Kidney (tissue), 14 donors: Measurements from ENCODE around the gene ZNF469. TPM values are rescaled to one million over a fixed set of nuclear protein-coding genes. Genes with fewer than 3 reads are reported as not detected.

Experiments
- DNase-seq, 5 donors: peaks; one replicate each; pipeline ENCODE4 v3.0.0-alpha.2; 2013 to 2020
- FAIRE-seq: peaks from 2 replicates; lab custom pipeline; 2012; peaks lifted over from hg19 to GRCh38; lab: Jason Lieb, UNC
- H3K27ac ChIP-seq, 2 donors: one replicate each; pipeline ENCODE4 v1.7.0; 2013; ENCODE audit warnings: low read depth in 2 of 2, low read length in 2 of 2, inconsistent platforms in 1 of 2
- H3K27me3 ChIP-seq: one replicate; pipeline ENCODE4 v1.7.1; 2013; ENCODE audit warnings: low read length, inconsistent platforms; ENCODE audit not compliant: control insufficient read depth, insufficient read depth
- H3K36me3 ChIP-seq, 3 donors: one replicate each; pipeline versions ENCODE4 v1.7.0 to v1.7.1; 2013; ENCODE audit warnings: low read length in 3 of 3, control low read depth in 1 of 3, inconsistent platforms in 1 of 3; ENCODE audit not compliant: insufficient read depth in 3 of 3, control insufficient read depth in 2 of 3
- H3K4me1 ChIP-seq, 3 donors: one replicate each; pipeline versions ENCODE4 v1.7.0 to v1.7.1; 2013; ENCODE audit warnings: low read length in 3 of 3, inconsistent platforms in 1 of 3, low read depth in 1 of 3; ENCODE audit not compliant: control insufficient read depth in 2 of 3, insufficient read depth in 2 of 3
- H3K4me3 ChIP-seq, 3 donors: one replicate each; pipeline versions ENCODE4 v1.7.0 to v1.8.1; 2013; ENCODE audit warnings: low read length in 3 of 3, control low read depth in 1 of 3, inconsistent platforms in 1 of 3
- H3K9ac ChIP-seq, 3 donors: one replicate each; pipeline versions ENCODE4 v1.7.0 to v1.7.1; 2013; ENCODE audit warnings: low read length in 3 of 3, control low read depth in 1 of 3, inconsistent platforms in 1 of 3
- H3K9me3 ChIP-seq, 3 donors: one replicate each; pipeline versions ENCODE4 v1.7.0 to v1.7.1; 2013; ENCODE audit warnings: low read length in 3 of 3, control low read depth in 1 of 3, inconsistent platforms in 1 of 3; ENCODE audit not compliant: control insufficient read depth in 2 of 3, insufficient read depth in 1 of 3
- intact Hi-C: fragments of 100-400 bp; cut with DNase I; formaldehyde crosslinking; loops from one replicate; pipeline ENCODE4 v1.11.1; 2022
- polyA plus RNA-seq: library from polyadenylated mRNA; stranded (reverse); fragments of 350-450 nt; fragmentation: Illumina TruSeq; extraction: RNeasy Lipid Tissue Mini Kit (QIAGEN cat#74804); gene quantifications from one replicate; pipeline ENCODE4 v1.2.3, GENCODE V29; 2014; ENCODE audit warnings: low read depth, low replicate concordance; ENCODE audit not compliant: insufficient read depth
- total RNA-seq: library from RNA; stranded (reverse); fragmentation: NEBNext Ultra II Directional; extraction: Animal tissue kit (Norgen Biotek cat#: 25700); gene quantifications from one replicate; pipeline ENCODE4 v1.2.1, GENCODE V29; 2021
- TF ChIP-seq, protein P1 (sequence below): IDR thresholded peaks from 3 replicates; pipeline ENCODE4 v1.5.1; 2012; ENCODE audit warnings: mild to moderate bottlenecking, moderate library complexity, borderline replicate concordance; ENCODE audit not compliant: insufficient read depth; ENCODE audit errors: extremely low read depth
- donor health status: control.
- donor health status: control.
- donor health status: control.
- donor health status: control.
- donor health status: control.
- donor health status: DM: yes; HTN: yes; CAD: no.
- donor health status: Normal renal cell carcinoma (clear cell type).

The ZNF469 gene
- total and polyA plus RNA-seq, 2 donors from 2014 or later: 0.09 to 1.6 TPM

DNA sequence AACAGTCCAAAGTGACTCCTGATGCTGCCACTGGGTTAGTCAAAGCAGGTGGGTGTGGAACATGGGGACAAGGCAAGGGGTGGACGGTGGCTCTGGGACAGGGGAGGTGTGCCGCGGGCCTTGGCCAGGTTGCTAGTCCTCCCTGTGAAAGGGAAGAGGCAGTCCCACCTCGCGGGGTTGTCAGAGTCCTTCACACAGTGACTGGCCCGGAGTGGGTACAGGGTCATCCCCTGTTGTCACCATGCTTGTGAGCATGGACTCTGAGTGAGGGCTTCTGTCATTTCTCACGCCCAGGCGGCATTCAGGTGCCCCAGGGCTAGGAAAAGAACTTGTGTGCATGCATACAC lies 3.1 kb upstream of the ZNF469 start:
- Histone ChIP-seq H3K27ac (no peak overlapping the region), H3K9ac (no peak overlapping the region), H3K36me3 (no peaks in the 10 kb centered on the region), H3K4me3 (no peak overlapping the region), H3K9me3 (no peaks in the 10 kb centered on the region), H3K4me1 (peaks cover 0 to 3% (median 0%) of the 10 kb centered on the region in 3 donors), H3K27me3 (peaks cover 7% of the 10 kb centered on the region)
- TF ChIP-seq, protein P1, sequence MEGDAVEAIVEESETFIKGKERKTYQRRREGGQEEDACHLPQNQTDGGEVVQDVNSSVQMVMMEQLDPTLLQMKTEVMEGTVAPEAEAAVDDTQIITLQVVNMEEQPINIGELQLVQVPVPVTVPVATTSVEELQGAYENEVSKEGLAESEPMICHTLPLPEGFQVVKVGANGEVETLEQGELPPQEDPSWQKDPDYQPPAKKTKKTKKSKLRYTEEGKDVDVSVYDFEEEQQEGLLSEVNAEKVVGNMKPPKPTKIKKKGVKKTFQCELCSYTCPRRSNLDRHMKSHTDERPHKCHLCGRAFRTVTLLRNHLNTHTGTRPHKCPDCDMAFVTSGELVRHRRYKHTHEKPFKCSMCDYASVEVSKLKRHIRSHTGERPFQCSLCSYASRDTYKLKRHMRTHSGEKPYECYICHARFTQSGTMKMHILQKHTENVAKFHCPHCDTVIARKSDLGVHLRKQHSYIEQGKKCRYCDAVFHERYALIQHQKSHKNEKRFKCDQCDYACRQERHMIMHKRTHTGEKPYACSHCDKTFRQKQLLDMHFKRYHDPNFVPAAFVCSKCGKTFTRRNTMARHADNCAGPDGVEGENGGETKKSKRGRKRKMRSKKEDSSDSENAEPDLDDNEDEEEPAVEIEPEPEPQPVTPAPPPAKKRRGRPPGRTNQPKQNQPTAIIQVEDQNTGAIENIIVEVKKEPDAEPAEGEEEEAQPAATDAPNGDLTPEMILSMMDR: no peak
- DNase-seq: peak in 2 of 5 donors; percentile 28 to 56
- FAIRE-seq: no peak
- intact Hi-C loops: no loop called here

DNA sequence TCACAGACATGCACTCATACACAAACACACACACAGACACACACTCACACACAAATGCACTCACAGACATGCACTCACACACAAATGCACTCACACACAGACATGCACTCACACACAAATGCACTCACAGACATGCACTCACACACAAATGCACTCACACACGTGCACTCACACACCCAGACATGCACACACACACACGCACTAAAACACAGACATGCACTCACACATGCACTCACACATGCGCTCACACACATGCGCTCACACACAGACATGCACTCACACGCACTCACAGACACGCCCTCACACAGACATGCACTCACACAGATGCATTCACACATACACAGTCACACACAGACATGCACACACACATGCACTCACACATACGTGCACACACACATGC lies 2.7 kb upstream of the ZNF469 start:
- Histone ChIP-seq H3K27ac (no peak overlapping the region), H3K9me3 (no peaks in the 10 kb centered on the region), H3K36me3 (no peaks in the 10 kb centered on the region), H3K4me3 (no peak overlapping the region), H3K27me3 (peaks cover 7% of the 10 kb centered on the region), H3K9ac (no peak overlapping the region), H3K4me1 (peaks cover 0 to 3% (median 0%) of the 10 kb centered on the region in 3 donors)
- TF ChIP-seq, protein P1: no peak
- DNase-seq (no peak), FAIRE-seq (no peak)
- intact Hi-C loops: no loop called here

GRCh38 chr16:88380619-88381018 lies 2.1 kb upstream of the ZNF469 start:
- no peaks in the 10 kb centered on the region for H3K9me3 ChIP-seq
- DNase-seq: peak in 2 of 5 donors; percentile 19 to 37
- no peak overlapping the region for H3K4me3 ChIP-seq
- H3K27ac ChIP-seq: no peak overlapping the region
- peaks cover 7% of the 10 kb centered on the region for H3K27me3 ChIP-seq
- intact Hi-C loops: no loop called here
- TF ChIP-seq, protein P1: no peak
- H3K36me3 ChIP-seq: no peaks in the 10 kb centered on the region
- FAIRE-seq: no peak
- H3K4me1 ChIP-seq: peaks cover 0 to 3% (median 0%) of the 10 kb centered on the region in 3 donors
- H3K9ac ChIP-seq: no peak overlapping the region
